MM.1S (cell line): ENCODE results near the gene LPCAT3.

Experiments used
- CTCF ChIP-seq: fragments of 300-600 bp; sonication (generic); IDR thresholded peaks from 2 replicates; pipeline ENCODE4 v1.5.1; 2016; ENCODE audit warnings: antibody characterized with exemption, low read length, mixed read lengths
- EZH2 ChIP-seq: fragments of 300-600 bp; sonication (generic); optimal IDR thresholded peaks from 2 replicates; pipeline ENCODE3; 2017; ENCODE audit warnings: low read depth, mild to moderate bottlenecking, antibody characterized with exemption, low read length, mixed read lengths
- EZH2phosphoT487 ChIP-seq: fragments of 300-600 bp; sonication (generic); IDR thresholded peaks from 2 replicates; pipeline ENCODE4 v1.6.1; 2018; ENCODE audit warnings: antibody characterized with exemption, low read length

- no peak for TF ChIP-seq CTCF
- TF ChIP-seq EZH2: no peak
- no peak for TF ChIP-seq EZH2phosphoT487
Measured at GRCh38 chr12:6979021-6979420, 39.3 kb downstream of the LPCAT3 start.
